Spleen (tissue), 11 donors: Measurements from ENCODE around the gene PRAF2. TPM values are rescaled to one million over a fixed set of nuclear protein-coding genes. Genes with fewer than 3 reads are reported as not detected.
A peak's percentile ranks its signal among the peaks of the same experiment; 100 is the strongest.

ENCODE experiments used
- DNase-seq: peaks from one replicate; pipeline ENCODE4 v3.0.0-alpha.2; 2020
- H3K27ac ChIP-seq, 8 donors: fragments of 200-600 bp; sonication (generic) in 7 of 8; 1 replicate in 4 of 8; 2 replicates in 4 of 8; pipeline versions ENCODE4 v1.5.0 to v1.8.0; 2016 to 2021; ENCODE audit warnings: inconsistent platforms in 4 of 8, mild to moderate bottlenecking in 4 of 8, moderate library complexity in 1 of 8
- H3K27me3 ChIP-seq, 7 donors: fragments of 200-600 bp; sonication (generic) in 6 of 7; replicated peaks in 1 of 7; 1 replicate in 4 of 7; 2 replicates in 3 of 7; pipeline versions ENCODE4 v1.5.0 to v1.8.0; 2016 to 2021; ENCODE audit warnings: inconsistent platforms in 3 of 7, mild to moderate bottlenecking in 1 of 7
- H3K36me3 ChIP-seq, 6 donors: fragments of 200-600 bp; sonication (generic) in 5 of 6; 1 replicate in 4 of 6; 2 replicates in 2 of 6; pipeline versions ENCODE4 v1.5.0 to v1.8.0; 2016 to 2021; ENCODE audit warnings: inconsistent platforms in 2 of 6
- H3K4me1 ChIP-seq, 6 donors: fragments of 200-600 bp; sonication (generic) in 5 of 6; 1 replicate in 3 of 6; 2 replicates in 3 of 6; pipeline versions ENCODE4 v1.5.0 to v1.8.0; 2016 to 2021; ENCODE audit warnings: inconsistent platforms in 3 of 6
- H3K4me3 ChIP-seq, 8 donors: fragments of 200-600 bp; sonication (generic) in 7 of 8; 1 replicate in 4 of 8; 2 replicates in 4 of 8; pipeline versions ENCODE4 v1.5.0 to v1.8.0; 2016 to 2021; ENCODE audit warnings: inconsistent platforms in 4 of 8, mild to moderate bottlenecking in 4 of 8, moderate library complexity in 2 of 8
- H3K9me3 ChIP-seq, 8 donors: fragments of 200-600 bp; sonication (generic) in 7 of 8; 1 replicate in 4 of 8; 2 replicates in 4 of 8; pipeline versions ENCODE4 v1.5.0 to v1.8.0; 2016 to 2021; ENCODE audit warnings: inconsistent platforms in 4 of 8
- POLR2A ChIP-seq, 3 donors: fragments of 450-650 bp; IDR thresholded peaks; one replicate each; pipeline ENCODE4 v1.5.1; 2017; ENCODE audit warnings: antibody characterized with exemption in 3 of 3, mild to moderate bottlenecking in 1 of 3
- POLR2AphosphoS5 ChIP-seq, 3 donors: sonication (generic); formaldehyde crosslinking; IDR thresholded peaks; one replicate each; pipeline ENCODE4 v1.5.1; 2017; ENCODE audit warnings: antibody characterized with exemption in 3 of 3
- WGBS, 5 donors: extraction: QIAGEN DNeasy Blood & Tissue Kit in 3 of 5; methylation state at CpG; one replicate each; pipeline versions ENCODE4 v1.1.5 to v1.1.7; 2013 to 2018; 5-methylcytosine and 5-hydroxymethylcytosine counted together
- intact Hi-C: fragments of 100-400 bp; cut with DNase I; formaldehyde crosslinking; loops from one replicate; pipeline ENCODE4 v1.15.0; 2023; ENCODE audit warnings: low total_unique reads
- polyA plus RNA-seq, 3 donors: library from polyadenylated mRNA; stranded (reverse); fragments of 200-250 nt; gene quantifications; one replicate each; pipeline ENCODE4 v1.2.1, GENCODE V29; 2013
- total RNA-seq, 7 donors: library from RNA; depleted of rRNA in 3 of 7; stranded (reverse); fragments of >200 nt in 3 of 7; fragmentation: NEBNext Ultra II Directional in 4 of 7; extraction: Animal tissue kit (Norgen Biotek cat#: 25700) in 4 of 7; gene quantifications; one replicate each; pipeline versions ENCODE4 v1.1.0 to v1.2.1, GENCODE V29; 2016 to 2021
- TF ChIP-seq, protein P1 (sequence below), 11 experiments: fragments of 200-600 bp in 7 of 11; fragments of 450-650 bp in 4 of 11; sonication (generic) in 4 of 11; IDR thresholded peaks in 8 of 11; conservative IDR thresholded peaks in 3 of 11; 1 replicate in 7 of 11; 2 replicates in 4 of 11; pipeline versions ENCODE4 v1.4.0 to v1.8.0; 2016 to 2021; ENCODE audit warnings: antibody characterized with exemption in 11 of 11, inconsistent platforms in 4 of 11, mild to moderate bottlenecking in 1 of 11
- donor health status: healthy with polysubstance abuse.
- donor health status: DM: no; HTN: no; CAD: no; lungs with moderate emphysema.
- donor health status: DM: no; HTN: no; CAD: no.
- donor health status: Bipolar disorder and iron deficiency.
- donor health status: healthy.
- donor health status: DM: no; HTN: no; CAD: no.
- donor health status: DM: yes; HTN: yes; CAD: no.

The PRAF2 gene
- total and polyA plus RNA-seq, 10 donors: 15.4 to 23.7 (median 18.3) TPM

- H3K27me3 ChIP-seq: no peaks in the 10 kb centered on the region
- no peak for DNase-seq
- H3K27ac ChIP-seq: peak overlapping the region in 1 of 8 donors; percentile 97
- WGBS, 5 donors: 74 to 93% (median 91%) methylated on average over 4 to 5 of the region's 5 CpGs
- intact Hi-C loops: no loop called here
- peaks cover 0 to 36% (median 0%) of the 10 kb centered on the region in 6 donors for H3K36me3 ChIP-seq
- H3K9me3 ChIP-seq: no peaks in the 10 kb centered on the region
- H3K4me1 ChIP-seq: peaks cover 0 to 28% (median 12%) of the 10 kb centered on the region in 6 donors
- no peak overlapping the region for H3K4me3 ChIP-seq
- TF ChIP-seq POLR2A (IDR thresholded peaks at IDR 0.05) (no peak), POLR2AphosphoS5 (IDR thresholded peaks at IDR 0.05) (no peak)
- TF ChIP-seq, protein P1, sequence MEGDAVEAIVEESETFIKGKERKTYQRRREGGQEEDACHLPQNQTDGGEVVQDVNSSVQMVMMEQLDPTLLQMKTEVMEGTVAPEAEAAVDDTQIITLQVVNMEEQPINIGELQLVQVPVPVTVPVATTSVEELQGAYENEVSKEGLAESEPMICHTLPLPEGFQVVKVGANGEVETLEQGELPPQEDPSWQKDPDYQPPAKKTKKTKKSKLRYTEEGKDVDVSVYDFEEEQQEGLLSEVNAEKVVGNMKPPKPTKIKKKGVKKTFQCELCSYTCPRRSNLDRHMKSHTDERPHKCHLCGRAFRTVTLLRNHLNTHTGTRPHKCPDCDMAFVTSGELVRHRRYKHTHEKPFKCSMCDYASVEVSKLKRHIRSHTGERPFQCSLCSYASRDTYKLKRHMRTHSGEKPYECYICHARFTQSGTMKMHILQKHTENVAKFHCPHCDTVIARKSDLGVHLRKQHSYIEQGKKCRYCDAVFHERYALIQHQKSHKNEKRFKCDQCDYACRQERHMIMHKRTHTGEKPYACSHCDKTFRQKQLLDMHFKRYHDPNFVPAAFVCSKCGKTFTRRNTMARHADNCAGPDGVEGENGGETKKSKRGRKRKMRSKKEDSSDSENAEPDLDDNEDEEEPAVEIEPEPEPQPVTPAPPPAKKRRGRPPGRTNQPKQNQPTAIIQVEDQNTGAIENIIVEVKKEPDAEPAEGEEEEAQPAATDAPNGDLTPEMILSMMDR (IDR thresholded peaks at IDR 0.05 in 8 of 11, conservative IDR thresholded peaks at IDR 0.05 in 3 of 11): no peak
Observed at GRCh38 chrX:49077941-49078340, 4.1 kb upstream of the PRAF2 start.

- no peaks in the 10 kb centered on the region for H3K9me3 ChIP-seq
- intact Hi-C loops: no loop called here
- DNase-seq: no peak
- peak overlapping the region in 1 of 8 donors; percentile 86 for H3K27ac ChIP-seq
- H3K36me3 ChIP-seq: peaks cover 0 to 36% (median 0%) of the 10 kb centered on the region in 6 donors
- H3K27me3 ChIP-seq: no peaks in the 10 kb centered on the region
- peaks cover 0 to 35% (median 16%) of the 10 kb centered on the region in 6 donors for H3K4me1 ChIP-seq
- WGBS, 5 donors: 87 to 97% (median 89%) methylated on average over 6 to 13 of the region's 13 CpGs
- H3K4me3 ChIP-seq: no peak overlapping the region
- TF ChIP-seq POLR2AphosphoS5 (IDR thresholded peaks at IDR 0.05): no peak
Observed at GRCh38 chrX:49075347-49075746, 1.5 kb upstream of the PRAF2 start.

- 62 to 76% (median 64%) methylated on average over 8 to 10 of the region's 10 CpGs for WGBS, 5 donors
- H3K27ac ChIP-seq: peak overlapping the region in 2 of 8 donors; percentile 18 to 46
- peaks cover 0 to 23% (median 16%) of the 10 kb centered on the region in 6 donors for H3K4me1 ChIP-seq
- TF ChIP-seq, protein P1 (IDR thresholded peaks at IDR 0.05 in 8 of 11, conservative IDR thresholded peaks at IDR 0.05 in 3 of 11): no peak
- no peak for TF ChIP-seq POLR2A (IDR thresholded peaks at IDR 0.05)
- no peak for TF ChIP-seq POLR2AphosphoS5 (IDR thresholded peaks at IDR 0.05)
- H3K9me3 ChIP-seq: no peaks in the 10 kb centered on the region
- no peak for DNase-seq
- intact Hi-C loops: no loop called here
- no peaks in the 10 kb centered on the region for H3K27me3 ChIP-seq
- H3K36me3 ChIP-seq: peaks cover 0 to 35% (median 0%) of the 10 kb centered on the region in 6 donors
- peak overlapping the region in 4 of 8 donors; percentile 11 to 69 (median 49) for H3K4me3 ChIP-seq
Observed at GRCh38 chrX:49072712-49073095, 1.1 kb downstream of the PRAF2 start.

DNA sequence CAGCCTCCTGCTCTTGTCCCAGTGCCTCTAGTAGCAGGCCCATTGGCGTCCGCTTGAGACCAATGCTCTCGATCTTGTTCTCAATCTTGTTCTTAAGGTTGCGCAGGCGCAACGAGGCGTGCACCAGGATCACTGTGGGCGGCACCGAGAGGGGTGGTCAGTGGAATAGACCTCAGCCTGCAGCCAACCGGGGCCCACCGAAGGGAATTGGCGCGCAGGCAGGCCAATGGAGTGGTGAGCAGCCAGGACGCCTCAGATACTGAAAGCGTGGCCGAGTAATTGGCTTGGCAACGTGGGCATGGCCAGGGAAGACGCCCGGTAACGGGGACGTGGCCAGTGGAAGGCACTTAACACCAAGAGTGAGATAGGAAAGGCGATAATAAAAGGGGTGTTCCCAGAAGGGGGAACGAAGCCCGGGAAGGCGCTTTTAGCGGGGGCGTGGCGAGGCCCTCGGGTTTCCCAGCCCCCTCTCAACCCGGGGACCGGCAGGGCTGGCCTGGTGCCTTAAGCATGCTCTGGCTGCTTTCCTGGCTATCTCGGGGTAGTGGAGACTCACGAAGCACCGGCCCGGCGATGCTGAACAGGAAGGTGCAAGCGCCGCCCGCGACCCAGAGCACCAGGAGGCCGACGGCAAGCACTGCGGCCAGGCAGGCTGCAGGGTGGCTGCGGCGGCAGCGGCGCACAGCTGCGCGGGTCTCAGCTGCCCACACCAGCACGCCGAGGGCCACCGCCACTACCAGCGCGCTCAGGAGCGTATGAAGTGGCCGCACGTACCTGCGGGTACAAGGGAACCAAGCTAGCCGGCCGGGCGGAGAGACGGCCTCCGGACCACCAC, 1.7 kb downstream of the PRAF2 start:
- intact Hi-C loops: no loop called here
- TF ChIP-seq POLR2A (IDR thresholded peaks at IDR 0.05): no peak
- peak in 2 of 3 donors; percentile 38 to 60 for TF ChIP-seq POLR2AphosphoS5 (IDR thresholded peaks at IDR 0.05)
- TF ChIP-seq, protein P1 (IDR thresholded peaks at IDR 0.05 in 8 of 11, conservative IDR thresholded peaks at IDR 0.05 in 3 of 11): no peak
- Histone ChIP-seq H3K4me1 (peaks cover 0 to 23% (median 16%) of the 10 kb centered on the region in 6 donors), H3K27me3 (no peaks in the 10 kb centered on the region), H3K4me3 (peak overlapping the region in 4 of 8 donors; percentile 11 to 69 (median 32)), H3K27ac (peak overlapping the region in 3 of 8 donors; percentile 18 to 46 (median 34)), H3K9me3 (no peaks in the 10 kb centered on the region), H3K36me3 (peaks cover 0 to 35% (median 0%) of the 10 kb centered on the region in 6 donors)
- WGBS, 5 donors: 62 to 83% (median 69%) methylated on average over 27 to 63 of the region's 63 CpGs
- no peak for DNase-seq
